HepG2 (cell line): ENCODE data around the gene OPRL1. TPM values are rescaled to one million over a fixed set of nuclear protein-coding genes. Genes with fewer than 3 reads are reported as not detected.

Experiments used
- BRCA1 ChIP-seq: sonication (generic); formaldehyde crosslinking; IDR thresholded peaks from 2 replicates; pipeline ENCODE4 v1.4.0; 2020; ENCODE audit warnings: missing genetic modification reagents
- CBFB ChIP-seq: sonication (generic); formaldehyde crosslinking; IDR thresholded peaks from 2 replicates; pipeline ENCODE4 v1.4.0; 2020; ENCODE audit warnings: missing genetic modification reagents
- CENPT ChIP-seq: sonication (generic); formaldehyde crosslinking; IDR thresholded peaks from 2 replicates; pipeline ENCODE4 v1.8.0; 2022; ENCODE audit warnings: low read depth, mild to moderate bottlenecking, moderate library complexity, missing genetic modification reagents
- CHCHD3 ChIP-seq: sonication (generic); formaldehyde crosslinking; IDR thresholded peaks from 2 replicates; pipeline ENCODE4 v1.8.0; 2022; ENCODE audit warnings: mild to moderate bottlenecking, missing genetic modification reagents, moderate library complexity
- EEA1 ChIP-seq: sonication (generic); formaldehyde crosslinking; IDR thresholded peaks from 2 replicates; pipeline ENCODE4 v1.5.1; 2020; ENCODE audit warnings: mild to moderate bottlenecking, missing genetic modification reagents, borderline replicate concordance
- ETV5 ChIP-seq: IDR thresholded peaks from 2 replicates; pipeline ENCODE4 v1.6.1; 2018; ENCODE audit warnings: missing biosample characterization, missing genetic modification reagents, inconsistent platforms, borderline replicate concordance
- GTF3A ChIP-seq: sonication (generic); formaldehyde crosslinking; conservative IDR thresholded peaks from 2 replicates; pipeline ENCODE4 v1.4.0; 2020; ENCODE audit warnings: mild to moderate bottlenecking, missing genetic modification reagents
- HMGXB3 ChIP-seq: sonication (generic); formaldehyde crosslinking; IDR thresholded peaks from 2 replicates; pipeline ENCODE4 v1.4.0; 2020; ENCODE audit warnings: missing genetic modification reagents, borderline replicate concordance
- KDM4B ChIP-seq: sonication (generic); formaldehyde crosslinking; IDR thresholded peaks from 2 replicates; pipeline ENCODE4 v1.4.0; 2020; ENCODE audit warnings: missing genetic modification reagents
- MYC ChIP-seq: sonication (generic); formaldehyde crosslinking; IDR thresholded peaks from 2 replicates; pipeline ENCODE4 v1.9.0; 2021; ENCODE audit warnings: missing genetic modification reagents, borderline replicate concordance
- PAXIP1 ChIP-seq: sonication (generic); formaldehyde crosslinking; conservative IDR thresholded peaks from 2 replicates; pipeline ENCODE4 v1.4.0; 2020; ENCODE audit warnings: mild to moderate bottlenecking, missing genetic modification reagents, moderate library complexity
- RELA ChIP-seq: sonication (generic); formaldehyde crosslinking; IDR thresholded peaks from 2 replicates; pipeline ENCODE4 v1.4.0; 2020; ENCODE audit warnings: missing genetic modification reagents
- TAF1 ChIP-seq: sonication (generic); formaldehyde crosslinking; IDR thresholded peaks from 2 replicates; pipeline ENCODE4 v1.4.0; 2020; ENCODE audit warnings: missing genetic modification reagents
- ZFP91 ChIP-seq: sonication (generic); formaldehyde crosslinking; IDR thresholded peaks from 2 replicates; pipeline ENCODE4 v1.9.0; 2022; ENCODE audit warnings: missing genetic modification reagents, mild to moderate bottlenecking, borderline replicate concordance
- ZNF10 ChIP-seq: sonication (generic); formaldehyde crosslinking; IDR thresholded peaks from 2 replicates; pipeline ENCODE4 v1.4.0; 2020; ENCODE audit warnings: mild to moderate bottlenecking, low read depth, missing genetic modification reagents, borderline replicate concordance
- ZNF510 ChIP-seq: sonication (generic); formaldehyde crosslinking; IDR thresholded peaks from 2 replicates; pipeline ENCODE4 v1.4.0; 2020; ENCODE audit warnings: low read depth, mild to moderate bottlenecking, missing genetic modification reagents
- ZNF678 ChIP-seq: sonication (generic); formaldehyde crosslinking; IDR thresholded peaks from 2 replicates; pipeline ENCODE4 v1.4.0; 2020; ENCODE audit warnings: mild to moderate bottlenecking, missing genetic modification reagents
- ZNF720 ChIP-seq: sonication (generic); formaldehyde crosslinking; IDR thresholded peaks from 2 replicates; pipeline ENCODE4 v1.4.0; 2020; ENCODE audit warnings: missing genetic modification reagents
- polyA plus RNA-seq, 8 experiments: library from polyadenylated mRNA; depleted of rRNA in 3 of 8; stranded (reverse) in 7 of 8; unstranded in 1 of 8; fragments of >200 nt; fragmentation: Illumina TruSeq in 4 of 8; extraction: Trizol in 4 of 8; gene quantifications; 2 replicates each; pipeline versions ENCODE4 v1.2.1 to v1.2.3, GENCODE V29; 2011 to 2016; ENCODE audit warnings: low read depth in 4 of 8, missing spikeins in 1 of 8, mixed read lengths in 1 of 8; ENCODE audit not compliant: insufficient read depth in 1 of 8
- total RNA-seq, 5 experiments: library from RNA; depleted of rRNA; stranded (reverse); fragments of >200 nt; fragmentation: Illumina TruSeq; extraction: Trizol; gene quantifications; 2 replicates each; pipeline ENCODE4 v1.2.3, GENCODE V29; 2016; ENCODE audit warnings: low read depth in 1 of 5

OPRL1 gene
- total and polyA plus RNA-seq, 2 of the 13 experiments (the other 11 are each of a cell fraction or from before 2014, with no cell fraction given), result 0.35 to 0.71 TPM

- TF ChIP-seq RELA (CRISPR knock-in tag), result peak; percentile 43; the same call in 1 of the 2 replicates
- peak; percentile 31 for TF ChIP-seq PAXIP1 (CRISPR knock-in tag)
- TF ChIP-seq BRCA1 (CRISPR knock-in tag), result 0 out of 2 replicates have a peak, but pooled peaks have one; percentile 69
- peak; percentile 26 for TF ChIP-seq MYC
- TF ChIP-seq KDM4B (CRISPR knock-in tag), result peak; percentile 35; the same call in 1 of the 2 replicates
- TF ChIP-seq CHCHD3, result peak; percentile 65; the same call in 1 of the 2 replicates
- TF ChIP-seq HMGXB3, result 0 out of 2 replicates have a peak, but pooled peaks have one; percentile 30
- 0 out of 2 replicates have a peak, but pooled peaks have one; percentile 29 for TF ChIP-seq GTF3A (CRISPR knock-in tag)
- peak; percentile 21 for TF ChIP-seq ETV5 (CRISPR knock-in tag)
- TF ChIP-seq EEA1 (CRISPR knock-in tag), result peak; percentile 21; the same call in 1 of the 2 replicates
- peak; percentile 80 for TF ChIP-seq ZFP91 (CRISPR knock-in tag)
- TF ChIP-seq ZNF10 (CRISPR knock-in tag), result no peak
- no peak for TF ChIP-seq TAF1
- TF ChIP-seq ZNF720 (CRISPR knock-in tag), result no peak
- TF ChIP-seq ZNF510 (CRISPR knock-in tag), result peak; percentile 96; the same call in 1 of the 2 replicates
- peak; percentile 51 for TF ChIP-seq ZNF678
- TF ChIP-seq CBFB (CRISPR knock-in tag), result peak; percentile 55; the same call in 1 of the 2 replicates
- TF ChIP-seq CENPT (CRISPR knock-in tag), result no peak
Observed at GRCh38 chr20:64057628-64058498, 22.0 kb upstream of the OPRL1 start (continued).
